ENCODE measurements around the gene SLC9A3. TPM values are rescaled to one million over a fixed set of nuclear protein-coding genes. Genes with fewer than 3 reads are reported as not detected.

SLC9A3 gene
- total RNA-seq, 1 donor from 2014 or later: 2.4 TPM

DNA sequence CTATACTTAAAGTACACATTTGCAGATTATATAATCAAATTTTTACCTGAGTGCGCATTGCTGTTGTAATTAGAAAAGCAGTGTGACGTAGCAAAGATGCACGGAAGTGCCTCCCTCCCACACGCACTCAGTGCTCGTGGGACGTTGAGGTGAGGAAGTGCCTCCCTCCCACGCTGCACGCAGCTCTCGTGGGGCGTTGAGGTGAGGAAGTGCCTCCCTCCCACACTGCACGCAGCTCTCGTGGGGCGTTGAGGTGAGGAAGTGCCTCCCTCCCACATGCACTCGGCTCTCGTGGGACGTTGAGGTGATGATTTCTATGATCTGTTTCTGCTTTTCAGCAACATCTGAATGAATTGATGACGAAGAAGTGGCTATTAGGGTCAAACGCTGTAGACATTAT is 60.3 kb downstream of the SLC9A3 start:
- DNase-seq (ENCODE audit: low spot score): no peak

DNA sequence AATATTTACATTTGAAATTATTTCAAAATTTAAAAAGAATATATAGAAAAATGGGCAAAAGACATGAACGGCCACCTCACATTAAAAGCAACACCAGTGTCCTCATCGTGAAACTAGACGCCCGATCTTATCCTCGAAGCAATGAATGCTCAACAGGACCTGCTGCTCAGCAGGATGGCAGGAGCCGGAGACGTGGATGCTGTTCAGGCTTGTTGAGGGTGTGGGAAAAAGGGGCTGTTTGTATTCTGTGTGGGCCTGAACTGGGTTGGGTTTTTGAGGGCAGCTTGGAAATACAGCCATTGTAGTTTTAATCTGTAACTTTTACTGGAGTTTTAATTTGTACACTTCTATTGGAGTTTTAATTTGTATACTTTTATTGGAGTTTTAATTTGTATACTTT is 60.9 kb downstream of the SLC9A3 start:
- DNase-seq (ENCODE audit: low spot score): no peak

DNA sequence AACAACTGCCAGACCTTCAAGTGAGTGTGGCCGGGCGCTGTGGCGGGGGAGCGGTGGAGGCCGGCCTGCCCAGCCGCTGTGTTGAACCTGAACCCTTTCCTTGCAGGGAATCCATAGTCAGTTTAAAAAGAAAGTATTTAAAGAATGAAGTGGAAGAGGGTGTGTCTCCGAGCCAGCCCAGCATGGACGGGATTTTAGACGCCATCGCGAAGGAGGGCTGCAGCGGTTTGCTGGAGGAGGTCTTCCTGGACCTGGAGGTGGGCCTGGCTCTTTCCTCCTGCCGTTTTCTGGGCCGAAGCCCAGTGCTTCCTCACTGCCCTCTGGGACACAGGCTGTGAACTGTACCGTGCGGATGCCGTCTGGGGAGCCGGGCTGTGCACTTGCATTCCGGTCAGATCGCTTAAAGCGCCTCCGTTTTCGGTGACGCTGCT is 62.2 kb downstream of the SLC9A3 start:
- DNase-seq (ENCODE audit: low spot score): no peak

DNA sequence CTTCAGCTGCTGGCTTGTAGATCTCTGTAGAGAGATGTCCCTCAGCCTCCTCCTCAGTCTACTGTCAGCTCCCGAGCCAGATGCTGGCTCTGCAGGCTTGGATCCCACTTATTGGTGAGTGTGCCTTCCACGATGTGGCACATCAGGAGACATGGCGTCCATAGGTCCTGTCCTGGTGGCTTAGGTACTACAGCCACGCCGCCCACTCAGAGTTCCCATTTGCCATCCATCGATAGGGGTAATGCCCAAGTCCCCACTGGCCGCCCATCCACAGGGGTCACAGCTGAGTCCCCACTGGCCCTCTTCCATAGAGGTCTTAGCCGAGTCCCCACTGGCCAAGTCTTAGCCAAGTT is 64.0 kb downstream of the SLC9A3 start:
- no peak for DNase-seq (ENCODE audit: low spot score)

DNA sequence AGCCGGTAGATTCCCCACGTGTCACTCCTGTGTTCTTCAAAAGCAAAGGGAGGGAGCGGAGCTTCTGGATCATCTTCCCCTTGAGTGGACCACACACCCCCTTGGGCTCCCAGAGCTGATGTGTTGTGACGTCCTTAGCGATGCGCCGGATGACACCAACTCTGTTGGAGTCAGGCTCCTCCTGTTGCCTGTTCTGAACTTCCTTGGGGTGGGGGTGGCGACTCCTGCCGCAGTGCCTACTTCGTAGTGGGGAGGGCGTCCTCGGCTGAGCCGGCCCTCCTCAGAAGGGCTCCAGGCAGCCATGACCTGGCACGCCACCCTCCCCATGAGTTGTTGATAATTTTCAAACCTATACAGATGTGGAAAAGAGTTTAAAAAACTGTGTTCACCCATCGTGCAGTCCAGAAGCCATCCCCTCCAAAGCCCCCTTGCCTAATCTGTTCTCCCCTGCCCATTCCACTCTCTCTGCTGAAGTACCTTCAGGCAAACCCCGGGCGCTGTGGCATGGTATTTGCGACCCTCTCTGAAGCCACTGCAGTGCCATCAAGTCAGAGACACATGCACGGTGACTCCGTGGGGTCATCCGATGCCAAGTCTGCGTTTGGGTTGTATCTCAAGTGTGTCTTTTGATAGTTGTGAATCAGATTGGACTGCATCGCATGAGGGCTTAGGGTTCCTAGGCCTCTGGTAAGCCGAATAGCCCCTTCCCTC is 64.5 kb downstream of the SLC9A3 start:
- DNase-seq (ENCODE audit: low spot score): no peak

DNA sequence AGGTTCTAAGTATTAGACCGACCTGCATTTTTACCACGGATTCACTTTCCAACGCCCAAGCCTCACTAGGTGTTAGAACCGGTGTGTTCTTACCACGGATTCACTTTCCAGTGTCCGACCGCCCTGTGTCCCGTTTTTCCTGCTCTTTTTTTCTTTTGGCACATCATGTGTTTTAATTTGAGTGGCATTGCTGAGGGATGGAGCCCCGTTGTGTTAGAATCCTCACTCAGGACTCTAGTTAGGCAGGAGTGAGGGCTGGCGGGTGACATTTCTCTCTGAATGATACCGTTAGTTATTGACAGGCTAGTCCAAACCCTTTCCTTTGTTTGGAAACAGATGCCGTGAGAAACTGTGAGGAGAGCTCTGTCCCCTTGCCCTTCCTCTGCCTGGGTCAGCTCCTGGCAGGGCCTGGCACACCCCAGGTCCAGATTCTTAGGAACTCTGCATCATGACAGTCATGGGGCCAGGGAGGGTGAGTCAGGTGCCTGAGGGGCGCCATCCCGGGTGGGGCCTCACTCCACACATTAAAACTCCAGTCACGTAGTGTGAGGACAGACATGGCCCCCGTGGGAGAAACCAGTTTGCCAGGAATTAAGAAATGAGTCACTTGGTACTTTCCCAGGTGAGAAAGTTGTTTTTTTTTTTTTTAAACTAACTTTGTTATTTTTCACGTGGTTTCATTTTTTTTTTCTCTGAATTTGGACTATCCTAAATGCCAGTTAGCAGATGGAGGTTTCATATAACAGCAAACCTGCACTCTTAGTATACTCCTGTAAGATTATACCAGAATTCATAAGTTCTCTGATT is 65.5 kb downstream of the SLC9A3 start:
- DNase-seq (ENCODE audit: low spot score): peak; percentile 65

DNA sequence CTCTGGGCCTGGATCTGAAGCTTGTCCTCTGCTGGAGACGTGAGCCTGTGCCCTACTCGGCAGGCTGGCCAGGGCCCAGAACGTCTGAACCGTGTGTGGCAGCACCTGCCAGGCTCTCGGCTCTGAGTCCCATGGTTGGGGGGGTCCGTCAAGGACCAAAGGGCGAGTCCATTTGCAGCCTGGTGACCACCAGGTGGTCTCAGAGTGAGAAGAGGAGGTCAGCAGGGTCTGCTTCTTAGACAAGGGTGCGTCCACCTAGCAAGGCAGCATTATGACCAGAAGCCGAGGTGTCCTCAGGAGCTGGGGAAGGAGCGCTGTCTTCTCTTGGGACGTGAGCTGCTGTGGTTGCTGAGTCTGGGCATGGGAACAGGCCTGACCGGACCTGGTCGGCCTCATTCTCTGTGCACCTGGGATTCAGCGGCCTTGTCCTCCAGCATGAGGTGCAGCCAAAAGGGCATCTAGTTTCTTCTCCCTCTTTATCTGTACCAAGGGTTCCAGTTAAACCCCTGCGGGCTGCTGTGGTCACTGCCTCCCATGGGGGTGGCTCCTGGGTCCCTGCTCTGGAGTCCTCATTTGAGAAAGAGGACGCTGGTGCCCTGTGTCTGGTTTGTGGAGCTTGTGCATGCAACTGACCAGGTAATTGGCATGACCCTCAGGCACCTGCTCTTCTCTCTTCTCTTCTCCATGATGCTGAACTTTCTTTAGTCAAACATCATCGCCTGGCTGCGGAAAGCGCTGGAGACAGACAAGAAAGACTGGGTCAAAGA is 66.9 kb downstream of the SLC9A3 start:
- DNase-seq (ENCODE audit: low spot score): no peak

DNA sequence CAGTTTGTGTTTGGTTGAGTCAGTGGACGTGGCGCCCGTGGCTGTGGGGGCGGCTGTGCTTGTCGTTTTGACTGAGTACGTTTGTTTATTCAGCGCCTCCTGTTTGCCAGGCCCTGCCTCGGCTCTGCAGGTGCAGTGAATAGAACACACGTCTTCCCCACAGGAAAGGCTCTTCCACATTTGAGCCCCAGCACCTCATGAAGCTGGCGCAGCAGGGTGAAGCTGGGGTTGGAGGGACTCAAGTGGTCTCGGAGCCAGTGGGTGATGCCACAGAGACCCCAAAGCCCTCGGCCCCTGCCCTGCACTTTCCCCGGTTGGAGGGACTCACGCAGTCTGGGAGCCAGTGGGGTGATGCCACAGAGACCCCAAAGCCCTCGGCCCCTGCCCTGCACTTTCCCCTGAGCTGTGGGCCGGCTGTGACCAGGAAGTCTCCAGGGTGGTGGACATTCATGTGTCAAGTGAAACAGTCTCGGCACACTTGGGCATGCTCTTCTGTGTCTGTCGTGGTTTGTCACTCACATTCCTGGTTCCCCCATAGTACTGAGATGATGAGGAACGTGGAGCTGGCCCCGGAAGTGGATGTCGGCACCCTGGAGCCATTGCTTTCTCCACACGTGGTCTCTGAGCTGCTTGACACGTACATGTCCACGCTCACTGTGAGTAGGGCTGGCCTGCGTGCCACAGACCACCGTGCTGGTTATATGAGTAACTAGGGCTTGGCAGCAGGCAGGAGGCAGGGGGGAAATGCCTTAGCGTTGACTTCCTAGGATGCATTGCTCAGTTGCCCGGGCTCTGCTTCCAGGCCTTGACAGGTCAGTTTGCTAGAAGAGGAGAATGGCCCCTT is 67.7 kb downstream of the SLC9A3 start:
- DNase-seq (ENCODE audit: low spot score): no peak

DNA sequence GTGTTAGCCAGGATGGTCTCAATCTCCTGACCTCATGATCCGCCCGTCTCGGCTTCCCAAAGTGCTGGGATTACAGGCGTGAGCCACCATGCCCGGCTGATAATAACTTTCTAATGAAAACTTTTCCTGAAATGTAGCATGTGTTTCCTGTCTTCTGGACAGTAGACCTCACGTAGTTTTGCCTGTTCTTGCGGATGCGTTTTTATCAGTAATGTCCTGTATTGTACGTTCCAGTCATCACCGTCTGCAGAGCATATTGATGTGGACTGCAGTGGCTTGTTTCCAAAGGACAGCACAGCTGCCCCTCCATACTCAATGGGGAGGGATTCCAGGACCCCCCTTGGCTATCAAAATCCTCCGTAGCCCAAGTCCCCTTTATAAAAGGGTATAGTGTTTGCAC is 68.4 kb downstream of the SLC9A3 start:
- no peak for DNase-seq (ENCODE audit: low spot score)

DNA sequence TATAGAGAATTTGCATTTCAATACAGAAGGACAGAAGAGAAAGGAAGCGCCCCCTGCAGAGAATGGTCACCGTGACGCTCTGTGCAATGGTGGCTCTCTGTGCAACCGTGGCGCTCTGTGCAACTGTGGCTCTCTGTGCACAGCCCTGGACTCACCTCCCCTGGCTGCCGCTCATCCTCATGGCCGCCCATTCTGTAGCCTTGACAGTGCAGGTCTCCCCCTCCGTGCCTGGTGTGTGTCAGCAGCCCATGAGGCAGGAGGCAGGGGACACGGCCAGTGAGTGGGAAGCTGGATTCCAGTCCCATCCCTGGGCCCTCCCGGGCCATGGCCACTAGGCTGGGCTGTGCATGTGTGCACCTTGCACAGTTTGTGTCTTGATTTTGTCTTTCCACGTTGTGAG is 69.3 kb downstream of the SLC9A3 start:
- DNase-seq (ENCODE audit: low spot score): no peak

DNA sequence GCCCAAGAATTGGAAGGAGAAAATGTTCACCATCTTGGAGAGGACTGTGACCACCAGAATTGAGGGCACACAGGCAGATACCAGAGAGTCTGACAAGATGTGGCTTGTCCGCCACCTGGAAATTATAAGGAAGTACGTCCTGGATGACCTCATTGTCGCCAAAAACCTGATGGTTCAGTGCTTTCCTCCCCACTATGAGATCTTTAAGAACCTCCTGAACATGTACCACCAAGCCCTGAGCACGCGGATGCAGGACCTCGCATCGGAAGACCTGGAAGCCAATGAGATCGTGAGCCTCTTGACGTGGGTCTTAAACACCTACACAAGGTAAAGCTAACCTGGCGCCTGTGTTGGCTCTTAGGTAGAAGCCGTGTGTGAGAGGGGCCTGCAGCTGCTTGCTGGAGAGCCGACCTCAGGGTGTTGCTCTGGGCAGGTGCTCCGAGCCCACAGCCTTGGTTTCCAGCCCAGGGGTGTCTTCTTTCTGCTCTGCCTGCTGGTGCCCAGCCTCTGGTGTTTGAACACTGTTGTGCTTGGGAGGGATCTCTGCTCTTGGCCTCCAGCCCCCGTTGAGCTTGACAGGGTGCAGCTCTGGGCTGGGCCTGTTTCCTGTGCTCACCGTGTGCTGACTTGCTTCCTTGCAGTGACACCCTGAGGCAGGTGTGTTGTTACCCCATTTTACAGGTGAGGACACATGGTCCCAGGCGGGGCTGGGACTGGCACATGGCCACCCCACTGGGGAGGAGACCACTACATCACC is 70.3 kb downstream of the SLC9A3 start:
- DNase-seq (ENCODE audit: low spot score): no peak

DNA sequence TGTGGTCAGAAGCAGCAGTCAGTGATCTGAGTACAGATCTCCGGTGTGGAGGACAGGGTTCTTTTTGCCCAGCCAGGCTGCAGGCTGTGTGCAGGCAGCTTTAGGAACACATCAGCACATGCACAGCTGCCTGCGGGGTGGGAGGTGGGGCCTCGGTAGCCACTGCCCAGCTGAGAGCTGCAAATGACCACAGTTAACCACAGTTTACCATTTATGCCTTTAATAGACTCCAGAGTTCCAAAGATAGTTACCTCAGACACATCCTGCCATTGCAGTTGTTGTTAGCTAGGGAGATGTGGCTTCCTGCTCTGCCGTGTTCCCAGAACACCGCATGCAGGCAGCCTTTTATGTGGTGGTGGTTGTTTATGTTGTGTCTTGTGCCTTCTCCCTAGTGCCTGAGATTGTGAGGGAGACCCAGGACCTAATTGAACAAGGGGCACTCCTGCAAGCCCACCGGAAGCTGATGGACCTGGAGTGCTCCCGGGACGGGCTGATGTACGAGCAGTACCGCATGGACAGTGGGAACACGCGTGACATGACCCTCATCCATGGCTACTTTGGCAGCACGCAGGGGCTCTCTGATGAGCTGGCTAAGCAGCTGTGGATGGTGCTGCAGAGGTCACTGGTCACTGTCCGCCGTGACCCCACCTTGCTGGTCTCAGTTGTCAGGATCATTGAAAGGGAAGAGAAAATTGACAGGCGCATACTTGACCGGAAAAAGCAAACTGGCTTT is 71.1 kb downstream of the SLC9A3 start:
- no peak for DNase-seq (ENCODE audit: low spot score)

DNA sequence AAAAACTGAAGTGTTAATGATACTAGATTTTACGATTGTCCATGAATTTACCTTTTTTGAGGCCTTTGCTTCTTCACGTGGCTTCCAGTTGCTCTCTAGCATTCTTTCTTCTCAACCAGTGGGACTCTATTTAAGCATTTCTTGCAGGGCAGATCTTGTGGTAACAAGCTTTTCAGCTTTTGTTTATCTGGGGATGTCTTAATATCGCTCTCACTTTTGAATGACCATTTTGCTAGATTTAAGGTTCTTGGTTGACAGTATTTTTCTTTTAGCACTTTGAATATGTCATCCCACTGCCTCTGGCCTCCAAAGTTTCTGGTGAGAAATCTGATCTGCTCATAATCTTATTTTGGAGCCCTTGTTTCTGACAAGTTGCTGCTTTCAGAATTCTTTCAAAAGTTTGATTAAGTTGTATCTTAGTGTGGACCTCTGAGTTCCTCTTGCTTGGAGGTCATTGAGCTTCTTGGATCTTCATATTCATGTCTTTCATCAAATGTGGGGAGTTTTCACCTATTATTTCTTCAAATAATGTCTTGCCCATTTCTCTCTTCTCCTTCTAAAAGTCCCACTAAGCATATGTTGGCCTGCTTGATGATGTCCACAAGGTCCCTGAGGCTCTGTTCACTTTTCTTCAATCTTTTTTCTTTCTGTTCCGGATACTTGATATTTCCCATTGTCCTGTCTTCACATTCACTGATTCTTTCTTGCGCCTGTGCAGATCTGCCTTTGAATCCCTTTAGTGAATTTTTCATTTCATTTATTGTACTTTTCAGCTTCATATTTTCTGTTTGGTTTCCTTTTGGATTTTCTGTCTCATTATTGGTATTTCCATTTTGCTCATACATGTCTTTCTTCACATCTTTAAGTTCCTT is 72.4 kb downstream of the SLC9A3 start:
- no peak for DNase-seq (ENCODE audit: low spot score)

DNA sequence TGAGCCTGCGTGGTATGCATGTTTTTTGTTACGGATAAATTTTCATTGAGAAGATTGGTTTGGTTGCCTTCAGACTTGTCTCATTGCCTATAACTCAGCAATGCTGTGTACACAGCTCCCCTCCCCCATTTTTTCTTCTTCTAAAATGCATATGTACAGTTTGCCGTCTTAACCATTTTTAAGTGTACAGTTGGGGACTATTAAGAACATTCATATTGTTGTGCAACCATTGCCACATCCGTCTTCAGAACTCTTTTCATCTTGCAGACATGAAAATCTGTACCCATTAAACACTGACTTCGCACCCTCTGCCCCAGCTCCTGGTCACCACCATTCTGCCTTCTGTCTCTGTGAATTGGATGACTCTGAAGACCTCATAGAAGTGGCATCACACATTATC is 75.1 kb downstream of the SLC9A3 start:
- DNase-seq (ENCODE audit: low spot score): no peak

DNA sequence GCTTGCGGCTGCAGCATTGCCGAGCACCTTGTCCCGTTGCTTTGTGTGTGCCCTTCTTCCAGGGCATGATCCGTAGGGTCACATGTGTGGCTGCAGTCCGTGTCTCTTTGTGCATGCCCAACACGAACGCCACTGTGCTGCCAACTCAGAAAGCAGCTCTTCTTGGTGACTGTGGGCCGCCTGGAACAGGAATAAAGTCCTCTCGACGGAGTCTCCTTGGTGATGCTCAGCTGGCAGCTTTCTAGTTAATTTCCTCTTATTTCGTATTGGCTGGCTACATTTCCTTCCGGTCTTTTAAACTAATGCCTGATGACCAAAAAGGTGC is 75.5 kb downstream of the SLC9A3 start:
- DNase-seq (ENCODE audit: low spot score): no peak

DNA sequence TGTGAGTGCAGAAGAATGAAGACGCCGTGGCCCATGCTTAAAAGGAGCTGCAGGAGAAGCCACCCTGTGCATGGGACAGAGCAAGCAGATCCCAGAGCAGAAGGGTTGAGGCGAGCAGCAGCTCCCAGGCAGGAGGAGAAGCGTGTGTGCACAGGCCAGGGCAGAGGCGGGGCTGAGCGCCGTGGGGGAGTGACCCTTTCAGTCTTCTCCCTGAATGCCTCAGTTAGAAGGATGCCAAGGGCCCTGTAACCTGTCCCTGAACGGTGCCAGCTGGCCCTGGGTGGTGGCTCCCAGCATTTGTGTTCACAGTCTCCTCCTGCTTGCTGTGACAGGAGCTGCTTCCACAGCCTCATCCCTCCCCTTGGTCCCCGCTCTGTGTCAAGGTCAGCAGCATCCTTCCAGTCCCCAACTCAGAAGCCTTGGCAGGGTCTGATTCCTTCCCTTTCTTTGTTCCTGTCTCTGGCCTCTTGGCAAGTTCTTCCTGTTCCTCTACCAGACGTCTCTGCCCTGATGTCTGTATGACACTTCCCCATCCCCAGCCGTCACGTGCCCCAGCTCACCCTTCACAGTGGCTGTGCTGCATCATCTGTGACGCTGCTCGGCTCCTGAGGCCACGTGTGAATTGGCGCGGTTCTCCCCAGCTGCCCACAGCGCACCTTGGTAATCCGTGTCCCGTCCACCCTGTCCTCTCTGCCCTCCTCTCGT is 76.0 kb downstream of the SLC9A3 start:
- DNase-seq (ENCODE audit: low spot score): peak; percentile 41

DNA sequence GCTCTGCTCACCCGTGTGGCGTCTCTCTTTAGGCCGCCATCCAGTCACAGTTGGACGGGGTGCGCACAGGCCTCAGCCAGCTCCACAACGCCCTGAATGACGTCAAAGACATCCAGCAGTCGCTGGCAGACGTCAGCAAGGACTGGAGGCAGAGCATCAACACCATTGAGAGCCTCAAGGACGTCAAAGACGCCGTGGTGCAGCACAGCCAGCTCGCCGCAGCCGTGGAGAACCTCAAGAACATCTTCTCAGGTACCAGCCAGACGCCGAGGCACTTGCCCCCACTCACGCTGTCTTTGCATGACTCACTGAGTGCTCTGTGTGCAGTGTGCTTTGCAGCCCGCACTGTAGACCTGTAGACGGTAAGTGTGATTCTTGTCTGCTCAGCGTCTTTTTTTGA is 76.7 kb downstream of the SLC9A3 start:
- DNase-seq (ENCODE audit: low spot score): no peak

DNA sequence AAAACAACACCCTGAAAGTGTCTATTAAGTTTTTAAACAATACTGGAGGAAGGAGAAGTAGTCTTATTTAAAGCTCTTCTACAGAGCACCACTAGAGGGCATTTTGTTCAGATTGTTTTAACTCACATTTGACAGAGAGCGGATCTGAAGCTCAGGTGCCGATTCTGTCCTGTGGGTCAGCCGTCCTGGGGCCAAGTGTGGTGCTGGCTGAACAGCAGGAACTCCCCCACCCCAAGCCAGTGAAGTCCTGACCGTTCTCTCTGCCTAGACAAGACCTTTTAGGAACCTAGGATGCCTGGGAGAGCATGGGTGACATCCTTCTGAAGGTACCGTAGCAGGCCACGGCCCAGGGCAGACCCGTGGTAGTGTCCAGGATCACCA is 77.4 kb downstream of the SLC9A3 start:
- DNase-seq (ENCODE audit: low spot score): peak; percentile 34
